SKM-1 treated with dmso at 0.1 percent for 144 hours (cell line): Measurements from ENCODE around the gene TCP11L2.
"Not testable (repeated sequence)": the region's sequence is repeated elsewhere in the genome, so short reads cannot be mapped to it uniquely, and the experiment has no call there.

Experiments used
- DNase-seq: peaks from one replicate; lab custom pipeline; 2025; ENCODE audit not compliant: unreplicated experiment; lab: John Stamatoyannopoulos, UW

Gene TCP11L2

DNA sequence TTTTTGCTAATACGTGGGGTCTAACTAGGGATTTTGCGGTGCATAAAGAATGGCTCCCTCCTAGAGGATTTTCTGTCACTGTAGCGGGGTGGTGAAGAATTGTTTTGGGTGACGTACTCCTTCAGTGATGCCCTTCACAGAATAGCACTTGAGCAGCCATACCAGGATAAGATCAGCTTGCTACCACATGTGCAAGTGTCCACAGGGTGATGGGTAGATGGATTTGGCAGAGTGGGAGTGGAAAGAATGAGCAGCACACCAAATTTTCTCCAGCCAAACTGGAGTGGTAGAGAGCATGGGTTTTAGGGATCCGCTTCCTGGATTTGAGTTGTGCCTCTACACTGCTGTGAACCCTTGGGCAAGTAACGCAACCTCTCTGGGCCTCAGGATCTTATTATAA lies 2.3 kb downstream of the TCP11L2 start:
- DNase-seq, result no peak

DNA sequence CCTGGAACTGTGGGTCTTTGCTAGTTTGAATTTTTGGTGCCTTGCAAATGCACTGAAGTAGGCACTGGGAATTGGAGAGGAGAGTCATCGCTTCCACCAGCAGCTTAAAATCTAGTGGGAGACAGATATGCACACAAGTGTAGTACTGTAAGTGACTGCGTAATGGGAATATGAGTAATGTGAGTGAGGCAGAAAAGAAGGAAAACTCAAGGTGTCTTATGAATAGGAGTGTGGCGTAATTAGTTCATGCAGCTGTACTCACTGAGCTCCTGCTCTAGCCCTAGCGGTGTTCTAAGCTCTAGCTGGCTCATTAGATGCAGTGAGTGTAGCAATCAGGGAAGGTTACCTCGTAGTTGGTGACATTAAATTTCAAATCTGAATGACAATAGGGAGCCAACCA lies 2.8 kb downstream of the TCP11L2 start:
- no peak for DNase-seq

DNA sequence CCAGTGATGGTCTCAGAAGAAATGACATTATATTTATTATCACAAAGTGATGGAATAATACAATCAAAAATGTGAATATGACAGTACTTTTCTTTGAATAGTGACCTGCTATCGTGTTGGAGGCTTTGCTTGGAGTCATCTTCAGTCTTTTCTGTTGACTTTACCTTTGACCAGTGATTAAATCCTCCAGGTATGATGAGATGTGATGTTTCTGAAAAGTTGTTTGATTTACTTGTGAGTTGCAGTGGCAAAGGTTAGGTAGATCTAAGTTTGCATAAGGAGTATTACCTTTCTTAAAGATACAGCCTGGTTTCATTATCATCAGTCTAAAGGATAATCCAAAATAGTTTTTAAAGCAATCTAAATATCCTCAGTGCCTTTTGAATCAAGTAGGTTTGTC lies 4.6 kb downstream of the TCP11L2 start:
- no peak for DNase-seq

DNA sequence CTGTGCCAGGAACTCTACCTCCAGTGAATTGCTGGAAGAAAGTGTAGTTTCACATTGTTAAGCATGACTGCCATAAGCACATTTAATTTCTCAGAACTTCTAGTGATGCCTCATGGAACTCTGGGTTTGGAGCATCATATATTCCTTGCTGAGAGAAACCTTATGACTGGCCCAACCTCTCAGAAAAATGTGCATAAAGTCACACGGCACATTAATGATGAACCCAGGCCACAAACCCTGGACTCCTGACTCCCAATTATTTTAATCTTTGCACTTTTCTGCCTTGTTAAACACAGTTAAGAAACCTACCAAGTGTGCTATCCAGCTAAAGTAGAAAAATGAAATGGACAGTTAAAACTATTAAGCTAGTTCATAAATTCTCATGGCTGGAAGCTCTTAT lies 5.6 kb downstream of the TCP11L2 start:
- DNase-seq, result no peak

DNA sequence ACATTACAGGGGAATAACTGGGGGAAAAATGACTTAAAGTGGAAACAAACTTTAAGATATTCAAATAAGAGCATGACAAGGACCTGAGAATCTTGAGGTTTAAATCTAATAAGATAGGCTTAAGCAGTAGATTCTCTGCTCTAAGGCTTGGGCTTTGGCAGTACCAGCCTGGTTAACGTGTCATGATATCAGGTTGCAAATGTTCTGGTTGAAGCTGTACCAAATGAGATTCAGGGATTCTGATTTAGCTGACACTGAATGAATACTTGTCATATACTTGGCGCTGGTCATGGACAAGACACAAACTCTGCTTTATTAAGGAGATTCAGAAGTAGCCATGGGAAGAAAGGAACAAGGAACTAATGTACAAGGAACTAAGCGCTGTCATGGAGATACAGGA lies 6.1 kb downstream of the TCP11L2 start:
- no peak for DNase-seq

DNA sequence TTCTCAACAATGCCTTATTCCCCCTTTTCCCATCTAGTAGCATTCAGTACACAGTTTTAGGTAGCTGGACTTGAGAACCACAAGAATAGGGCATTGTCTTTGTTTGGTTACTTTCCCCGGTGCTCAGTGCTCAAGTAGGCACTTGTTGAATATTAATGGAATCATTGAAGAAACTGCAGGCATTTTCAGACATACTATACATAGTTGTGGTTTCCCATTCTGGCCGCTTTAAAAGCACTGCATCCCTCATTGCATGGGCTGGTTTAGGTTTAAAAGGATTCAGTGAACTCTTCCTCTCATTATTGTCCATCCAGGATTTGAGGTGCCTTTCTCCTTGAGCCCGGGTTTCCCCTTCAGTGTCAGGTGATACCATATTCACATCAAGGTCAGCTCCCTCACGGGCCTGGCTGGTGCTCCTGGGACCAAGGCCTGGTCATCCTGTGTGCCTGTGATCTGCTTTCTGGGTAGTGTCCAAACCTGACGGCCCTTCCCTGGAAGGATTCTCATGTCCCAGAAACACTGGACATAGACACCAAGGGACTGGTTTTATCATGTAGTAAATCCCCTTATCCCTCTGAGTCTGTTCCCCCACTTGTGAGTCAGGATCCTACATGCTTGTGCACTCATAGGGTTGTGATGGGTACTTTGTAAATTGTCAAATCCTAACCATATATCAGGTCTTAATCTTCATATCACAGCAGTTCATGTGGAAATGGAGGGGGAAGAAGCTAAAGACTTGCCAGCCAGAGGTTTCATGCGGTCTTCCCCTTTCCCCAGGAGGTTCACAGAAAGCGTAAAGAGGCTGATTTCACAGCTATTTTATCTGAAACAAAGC lies 7.4 kb downstream of the TCP11L2 start:
- DNase-seq, result no peak

DNA sequence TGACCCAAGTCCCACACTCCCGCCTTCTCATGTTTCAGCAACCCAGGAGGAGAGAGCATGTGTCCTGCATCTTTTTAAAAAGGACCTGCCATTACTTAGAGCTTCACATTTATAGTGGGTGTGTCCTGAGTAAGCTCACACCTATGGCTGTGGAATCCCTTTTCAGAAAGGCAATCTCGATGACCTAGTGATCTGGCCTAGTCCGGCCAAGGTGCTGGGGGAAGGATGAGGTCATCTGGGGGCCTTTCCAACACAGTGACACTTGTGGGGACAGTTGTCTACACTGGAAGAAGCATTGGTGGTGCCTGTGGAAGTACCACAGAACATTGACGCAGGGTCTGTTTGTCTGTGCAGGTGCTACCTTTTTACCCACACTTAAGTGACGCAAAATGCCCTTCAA lies 8.2 kb downstream of the TCP11L2 start:
- no peak for DNase-seq

DNA sequence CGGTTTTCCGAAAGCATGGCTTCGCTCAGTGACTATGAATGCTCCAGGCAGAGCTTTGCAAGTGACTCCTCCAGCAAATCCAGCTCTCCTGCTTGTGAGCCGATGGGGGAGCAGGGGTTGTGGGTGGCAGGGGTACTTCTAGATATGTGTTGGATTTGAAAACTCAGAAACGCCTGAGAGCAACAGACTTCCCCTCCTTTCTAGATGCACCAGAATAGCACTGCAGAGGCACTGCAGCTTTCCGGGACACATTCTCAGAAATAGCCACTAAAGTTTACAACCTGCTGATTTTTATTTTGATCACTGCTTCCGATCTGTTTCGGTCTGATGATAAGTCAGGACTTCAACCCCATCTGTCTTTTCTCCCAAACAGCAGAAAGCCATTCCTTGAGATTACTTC lies 8.6 kb downstream of the TCP11L2 start:
- no peak for DNase-seq

DNA sequence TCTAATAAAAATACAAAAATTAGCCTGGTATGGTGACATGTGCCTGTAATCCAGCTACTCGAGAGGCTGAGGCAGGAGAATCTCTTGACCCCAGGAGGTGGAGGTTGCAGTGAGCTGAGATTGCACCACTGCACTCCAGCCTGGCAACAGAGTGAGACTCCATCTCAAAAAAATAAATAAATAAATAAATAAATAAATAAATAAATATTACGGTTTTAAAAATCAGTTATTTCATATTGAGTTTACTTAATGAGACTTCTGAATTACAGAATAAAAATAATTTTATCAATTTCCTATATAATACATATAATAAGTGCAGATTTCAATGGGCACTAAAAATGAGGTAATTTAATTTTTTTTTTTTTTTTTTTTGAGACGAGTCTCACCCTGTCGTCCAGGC lies 10.9 kb downstream of the TCP11L2 start:
- not testable (repeated sequence) for DNase-seq

DNA sequence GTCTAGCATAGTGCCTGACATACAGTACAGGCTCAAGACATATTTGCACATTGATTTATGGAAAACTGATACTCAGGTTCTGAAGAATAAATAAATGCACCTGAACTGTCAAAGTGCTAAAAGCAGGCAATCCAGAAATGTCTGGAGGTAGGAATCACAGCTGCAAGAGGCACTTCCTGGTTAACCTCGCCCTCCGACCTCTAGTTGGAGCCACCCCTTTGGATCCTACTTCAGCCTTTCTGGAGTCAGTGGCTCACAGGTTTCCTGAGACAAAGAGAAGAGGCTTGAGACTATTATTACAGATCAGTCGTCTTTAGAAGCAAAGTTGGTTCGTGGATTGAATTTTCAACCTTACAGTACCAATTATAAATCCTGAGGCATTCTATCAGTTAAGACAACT lies 13.0 kb downstream of the TCP11L2 start:
- no peak for DNase-seq

DNA sequence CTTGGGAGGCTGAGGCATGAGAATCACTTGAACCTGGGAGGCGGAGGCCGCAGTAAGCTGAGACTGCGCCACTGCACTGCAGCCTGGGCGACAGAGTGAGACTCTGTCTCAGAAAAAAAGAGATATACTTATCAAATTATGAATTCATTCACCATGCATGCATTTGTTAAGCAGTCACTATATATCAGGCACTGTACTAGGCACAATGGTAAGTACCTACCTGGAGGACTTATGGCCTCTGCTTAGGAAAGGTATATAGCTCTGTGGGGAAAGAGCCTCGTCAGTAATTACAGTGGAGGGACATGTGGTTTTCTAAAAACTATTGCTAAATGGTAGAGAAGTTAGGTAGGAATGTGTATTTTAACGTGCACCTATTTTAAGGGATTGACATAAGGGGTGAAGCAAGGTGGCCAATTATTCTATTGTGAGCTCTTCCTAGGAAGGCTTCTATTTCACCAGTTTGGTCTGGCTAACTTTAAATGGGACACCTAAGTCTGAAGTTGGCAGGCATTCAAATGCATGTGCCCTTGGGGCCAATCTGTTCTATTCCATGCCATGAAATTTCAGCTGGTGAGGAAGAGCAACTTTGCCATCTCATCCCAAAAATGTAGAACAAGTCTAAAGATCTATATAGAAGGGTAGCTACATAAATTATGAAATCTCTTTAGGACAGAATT lies 15.0 kb downstream of the TCP11L2 start:
- no peak for DNase-seq

DNA sequence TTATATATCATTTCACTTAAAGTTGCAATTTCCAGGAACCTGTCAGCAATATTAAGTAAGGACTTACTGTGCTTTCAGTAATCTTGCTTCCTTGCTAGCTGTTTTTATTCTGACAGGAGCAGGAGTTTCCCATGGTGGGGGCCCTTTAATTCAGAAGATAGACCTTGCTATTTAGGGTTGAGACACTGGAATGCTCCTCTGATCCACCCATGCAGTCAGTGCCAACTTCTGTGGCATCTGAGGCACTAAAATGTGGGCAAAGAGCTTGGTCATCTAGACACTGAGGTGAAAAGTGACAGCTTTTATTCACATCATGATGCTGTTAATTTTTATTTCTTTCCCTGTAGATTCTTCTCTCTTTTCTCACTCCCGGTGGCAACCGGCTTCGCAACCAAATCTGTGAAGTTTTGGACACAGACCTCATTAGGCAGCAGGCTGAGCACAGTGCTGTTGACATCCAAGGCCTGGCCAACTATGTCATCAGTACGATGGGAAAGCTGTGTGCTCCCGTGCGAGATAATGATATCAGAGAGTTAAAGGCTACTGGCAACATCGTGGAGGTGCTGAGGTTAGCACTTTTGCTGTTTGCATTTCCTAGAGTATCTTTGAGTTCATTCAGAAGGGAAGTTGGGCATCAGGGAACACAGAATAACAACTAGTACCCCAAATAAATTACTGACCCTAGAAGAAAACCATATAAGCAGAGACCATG lies 18.8 kb downstream of the TCP11L2 start:
- DNase-seq, result no peak

DNA sequence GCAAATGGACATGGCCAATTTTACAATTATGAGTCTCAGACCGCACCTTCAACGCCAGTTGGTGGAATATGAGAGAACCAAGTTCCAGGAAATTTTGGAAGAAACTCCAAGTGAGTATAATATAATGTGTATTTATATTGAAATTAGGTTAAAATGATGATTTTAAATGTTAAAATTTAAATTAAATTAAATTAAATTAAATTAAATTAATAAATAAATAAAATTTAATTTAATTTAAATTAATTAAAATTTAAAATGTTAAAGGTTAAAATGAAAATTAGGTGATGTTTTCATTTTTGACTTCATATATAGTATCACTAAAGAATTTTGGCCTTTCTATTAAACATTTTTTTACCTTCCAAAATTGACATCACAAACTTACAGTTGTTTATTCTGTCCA lies 21.0 kb downstream of the TCP11L2 start:
- DNase-seq, result no peak

DNA sequence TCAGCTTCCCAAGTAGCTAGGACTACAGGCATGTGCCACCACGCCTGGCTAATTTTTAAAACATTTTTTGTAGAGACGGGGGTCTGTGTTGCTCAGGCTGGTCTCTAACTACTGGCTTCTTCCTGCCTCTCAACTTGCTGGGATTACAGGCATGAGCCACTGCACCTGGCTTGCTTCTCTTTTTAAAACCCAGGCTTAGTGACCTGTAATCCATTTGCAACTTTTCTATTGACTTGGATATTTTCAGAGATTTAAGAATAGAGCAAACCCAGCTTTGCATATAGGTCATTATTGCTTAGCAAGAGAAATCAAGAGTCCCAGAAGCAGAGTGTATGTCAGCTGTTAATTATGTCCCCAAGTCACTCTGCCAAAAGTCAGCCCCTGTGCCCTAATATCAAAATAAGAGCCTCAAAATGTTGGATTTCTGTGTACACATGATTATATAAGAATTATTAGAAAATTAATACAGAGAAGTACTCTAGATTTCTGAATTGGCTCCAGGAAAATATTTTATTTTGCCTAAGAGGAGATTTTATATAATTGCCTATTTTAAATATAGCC lies 24.9 kb downstream of the TCP11L2 start:
- no peak for DNase-seq

DNA sequence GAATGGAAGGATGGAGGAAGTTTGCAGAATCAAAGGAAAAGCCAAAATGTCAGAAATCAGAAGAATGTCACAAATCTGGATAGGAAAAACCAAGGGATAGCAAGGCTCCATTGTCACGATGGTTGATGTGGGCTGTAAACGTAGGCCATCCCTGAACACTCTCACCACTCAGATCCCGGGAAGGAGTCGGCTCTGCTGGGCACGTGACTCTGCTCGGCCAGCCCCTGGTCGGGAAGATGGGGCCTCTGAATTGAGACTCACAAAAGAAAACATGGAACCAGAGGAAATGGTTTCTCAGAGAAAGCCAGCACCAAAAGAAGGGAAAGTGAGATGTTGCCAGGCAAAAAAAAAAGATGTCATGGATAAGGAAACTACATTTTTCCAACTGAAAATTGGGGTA lies 26.2 kb downstream of the TCP11L2 start:
- DNase-seq, result no peak

DNA sequence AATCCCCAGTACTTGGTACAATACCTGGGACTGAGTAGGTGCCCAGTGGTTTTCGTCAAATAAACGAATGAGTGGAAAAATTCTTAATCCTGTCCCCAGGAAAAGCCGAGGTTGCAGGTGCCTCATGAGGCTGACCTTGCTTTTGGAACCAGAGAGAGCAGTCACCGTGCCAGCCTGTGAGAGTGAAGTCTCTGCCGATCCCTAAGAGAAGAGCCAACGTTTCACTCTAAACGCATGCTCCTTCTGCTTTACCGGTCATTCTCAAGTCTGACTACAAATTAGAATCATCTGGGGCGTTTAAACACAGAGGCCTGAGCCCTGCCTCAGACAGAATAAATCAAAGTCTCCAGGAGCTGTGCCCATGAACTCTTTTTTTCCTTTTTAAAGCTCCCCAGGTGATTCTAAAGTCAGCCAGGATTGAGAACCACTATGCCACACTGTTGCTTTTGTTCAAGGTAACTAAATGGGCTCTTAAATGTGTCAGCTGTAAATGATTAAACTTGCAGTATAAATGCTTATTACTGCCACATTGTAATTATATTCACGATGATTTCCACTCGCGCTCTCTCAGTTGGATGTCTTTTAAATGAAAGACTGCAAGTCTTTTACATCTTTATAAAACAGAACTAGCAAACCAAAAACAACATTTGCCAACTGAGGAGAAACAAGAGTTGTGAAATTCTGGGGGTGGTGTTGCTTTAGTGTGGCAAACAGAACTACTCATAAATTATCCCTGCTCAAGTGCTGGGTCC lies 26.9 kb downstream of the TCP11L2 start:
- DNase-seq, result no peak

DNA sequence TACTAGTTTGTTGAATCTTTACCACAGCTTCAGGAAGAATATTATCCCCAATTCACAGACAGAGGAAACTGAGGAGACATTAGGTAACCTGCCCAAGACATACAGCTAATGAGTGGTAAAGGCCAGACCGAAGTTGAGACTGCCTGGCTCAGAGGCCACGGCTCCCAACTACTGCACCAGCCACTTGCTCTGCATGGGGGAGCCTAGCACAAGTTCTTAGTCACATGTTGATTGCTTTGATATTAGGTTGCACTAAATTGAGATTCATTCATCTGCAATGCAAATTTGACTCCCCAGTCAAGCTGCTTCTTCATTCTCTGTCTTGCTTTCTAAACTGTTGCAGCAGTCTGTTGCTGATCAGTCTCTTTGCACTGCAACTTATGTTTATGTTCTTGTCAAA lies 29.1 kb downstream of the TCP11L2 start:
- no peak for DNase-seq

DNA sequence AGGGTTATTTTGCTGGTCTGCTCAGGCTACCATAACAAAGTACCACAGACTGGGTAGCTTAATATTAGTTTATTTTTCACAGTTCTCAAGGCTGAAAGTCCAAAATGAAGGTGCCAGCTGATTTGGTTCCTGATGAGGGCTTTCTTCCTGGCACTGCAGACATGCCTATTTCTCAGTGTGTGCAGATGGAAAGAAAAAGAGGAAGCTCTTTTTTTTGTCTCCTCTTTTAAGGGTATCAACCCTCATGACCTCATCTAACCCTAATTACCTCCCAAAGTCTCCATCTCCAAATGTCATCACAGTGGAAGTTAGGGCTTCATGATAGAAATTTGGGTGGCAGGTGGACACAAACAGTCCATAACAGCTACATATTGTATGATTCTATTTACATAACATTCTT lies 30.0 kb downstream of the TCP11L2 start:
- DNase-seq, result peak; percentile 60

DNA sequence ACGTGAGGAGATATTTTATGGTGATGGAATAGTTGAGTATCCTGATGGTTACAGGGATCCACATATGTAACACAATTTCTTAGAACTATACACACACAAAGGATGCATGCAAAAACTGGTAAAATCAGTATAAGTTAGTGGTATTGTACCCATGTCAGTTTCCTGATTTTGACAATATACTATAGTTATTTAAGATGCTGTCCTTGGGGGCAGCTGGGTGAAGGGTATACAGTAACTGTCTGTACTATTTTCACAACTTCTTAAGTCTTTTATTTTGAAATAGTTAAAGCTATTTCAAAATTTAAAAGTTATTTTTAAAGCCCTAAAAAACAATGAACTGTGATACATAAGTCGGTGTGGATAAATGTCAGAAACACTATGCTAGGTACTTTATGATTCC lies 30.5 kb downstream of the TCP11L2 start:
- no peak for DNase-seq

DNA sequence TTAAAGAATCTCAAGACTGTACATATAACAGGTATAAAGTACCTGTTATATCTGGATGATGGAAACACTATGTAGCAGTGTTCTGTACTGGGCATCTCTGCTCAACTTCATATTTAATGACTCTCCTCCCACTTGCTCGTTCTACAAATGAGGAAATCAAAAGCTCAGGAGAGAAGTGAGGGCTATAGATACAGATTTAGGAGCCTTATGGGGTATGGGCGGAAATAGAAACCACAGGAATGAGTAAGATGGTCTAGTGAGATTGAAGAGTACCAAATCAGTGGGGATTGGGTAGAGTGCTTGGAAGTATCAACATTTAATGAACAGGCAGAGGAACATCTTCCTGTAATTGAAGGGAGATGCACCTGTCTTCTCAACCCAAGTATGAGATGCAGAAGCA lies 31.2 kb downstream of the TCP11L2 start:
- DNase-seq, result no peak
